ENCODE results near the gene TFEB.
A peak's percentile ranks its signal among the peaks of the same experiment; 100 is the strongest.

The TFEB gene

GRCh38 chr6:41736800-41737555 lies 1.6 kb upstream of the TFEB start:
- no peak for DNase-seq

- no peak for DNase-seq
Measured at GRCh38 chr6:41736186-41736733, 852 bp upstream of the TFEB start.

- DNase-seq = peak; percentile 61
Measured at GRCh38 chr6:41734666-41735426, 562 bp downstream of the TFEB start.

GRCh38 chr6:41733707-41734665 lies 1.4 kb downstream of the TFEB start:
- DNase-seq = peak; percentile 63

- DNase-seq = no peak
Measured at GRCh38 chr6:41733360-41733706, 2.1 kb downstream of the TFEB start.

- peak; percentile 55 for DNase-seq
Measured at GRCh38 chr6:41732591-41733359, 2.6 kb downstream of the TFEB start.

GRCh38 chr6:41732149-41732548 lies 3.3 kb downstream of the TFEB start:
- DNase-seq = no peak

GRCh38 chr6:41731561-41732086 lies 3.8 kb downstream of the TFEB start:
- no peak for DNase-seq

- DNase-seq = no peak
Measured at GRCh38 chr6:41730531-41731436, 4.6 kb downstream of the TFEB start.

- no peak for DNase-seq
Measured at GRCh38 chr6:41729624-41730023, 5.8 kb downstream of the TFEB start.

- DNase-seq = no peak
Measured at GRCh38 chr6:41728954-41729353, 6.5 kb downstream of the TFEB start.

- DNase-seq = no peak
Measured at GRCh38 chr6:41728073-41728936, 7.1 kb downstream of the TFEB start.

- no peak for DNase-seq
Measured at GRCh38 chr6:41727705-41728072, 7.7 kb downstream of the TFEB start.

GRCh38 chr6:41726876-41727275 lies 8.5 kb downstream of the TFEB start:
- DNase-seq = no peak

- no peak for DNase-seq
Measured at GRCh38 chr6:41724586-41725501, 10.6 kb downstream of the TFEB start.

- DNase-seq = no peak
Measured at GRCh38 chr6:41724228-41724580, 11.2 kb downstream of the TFEB start.

- DNase-seq = no peak
Measured at GRCh38 chr6:41723530-41724227, 11.7 kb downstream of the TFEB start.

- DNase-seq = no peak
Measured at GRCh38 chr6:41722969-41723529, 12.4 kb downstream of the TFEB start.
